Fibroblast of lung (primary cell): ENCODE measurements around the gene PTPN5. TPM values are rescaled to one million over a fixed set of nuclear protein-coding genes. Genes with fewer than 3 reads are reported as not detected.

Source experiments
- DNase-seq, 2 donors: peaks; one replicate each; pipeline versions ENCODE4 v3.0.0 to v3.0.0-alpha.2; 2010; ENCODE audit warnings: low read depth in 2 of 2
- H2AFZ ChIP-seq: 2 replicates; pipeline ENCODE4 v1.5.1; 2012; ENCODE audit warnings: low read length, control low read depth, inconsistent platforms
- H3K27ac ChIP-seq: 2 replicates; pipeline ENCODE4 v1.5.1; 2011; ENCODE audit warnings: low read length, control low read depth; ENCODE audit not compliant: insufficient read depth
- H3K27me3 ChIP-seq: 2 replicates; pipeline ENCODE4 v1.5.1; 2011; ENCODE audit warnings: mild to moderate bottlenecking, low read length; ENCODE audit not compliant: control insufficient read depth, insufficient read depth
- H3K36me3 ChIP-seq: 2 replicates; pipeline ENCODE4 v1.5.1; 2011; ENCODE audit warnings: low read length; ENCODE audit not compliant: control insufficient read depth, insufficient read depth
- H3K4me1 ChIP-seq: 2 replicates; pipeline ENCODE4 v1.5.1; 2011; ENCODE audit warnings: low read length; ENCODE audit not compliant: control insufficient read depth, insufficient read depth; ENCODE audit errors: extremely low read depth
- H3K4me2 ChIP-seq: 2 replicates; pipeline ENCODE4 v1.5.1; 2011; ENCODE audit warnings: low read length, control low read depth; ENCODE audit not compliant: insufficient read depth; ENCODE audit errors: extremely low read depth
- H3K4me3 ChIP-seq, 4 experiments: fragments of 200-600 bp in 1 of 4; sonication (generic) in 1 of 4; replicated peaks in 1 of 4; 2 replicates each; pipeline ENCODE4 v1.5.1; 2011 to 2016; ENCODE audit warnings: low read length in 4 of 4, low read depth in 3 of 4, mild to moderate bottlenecking in 3 of 4, control low read depth in 2 of 4, inconsistent platforms in 1 of 4, mixed read lengths in 1 of 4; ENCODE audit not compliant: insufficient read depth in 1 of 4; ENCODE audit errors: control extremely low read depth in 1 of 4
- H3K79me2 ChIP-seq: 2 replicates; pipeline ENCODE4 v1.5.1; 2012; ENCODE audit warnings: mild to moderate bottlenecking, low read length, inconsistent platforms; ENCODE audit not compliant: control insufficient read depth, insufficient read depth
- H3K9ac ChIP-seq: 2 replicates; pipeline ENCODE4 v1.5.1; 2011; ENCODE audit warnings: mild to moderate bottlenecking, low read length, control low read depth; ENCODE audit not compliant: insufficient read depth
- H3K9me3 ChIP-seq: 2 replicates; pipeline ENCODE4 v1.5.1; 2012; ENCODE audit warnings: low read depth, low read length; ENCODE audit not compliant: control insufficient read depth, insufficient read depth
- H4K20me1 ChIP-seq: 2 replicates; pipeline ENCODE4 v1.5.1; 2011; ENCODE audit warnings: low read length; ENCODE audit not compliant: control insufficient read depth, insufficient read depth; ENCODE audit errors: extremely low read depth
- EZH2 ChIP-seq: IDR thresholded peaks from 2 replicates; pipeline ENCODE4 v1.5.1; 2012; ENCODE audit warnings: low read length, control low read depth, mild to moderate bottlenecking; ENCODE audit errors: missing control alignments
- polyA plus RNA-seq, 2 donors: library from polyadenylated mRNA; depleted of rRNA in 1 of 2; stranded (reverse) in 1 of 2; unstranded in 1 of 2; fragments of >200 nt; gene quantifications; 2 replicates each; pipeline ENCODE4 v1.2.1, GENCODE V29; 2011 to 2012; ENCODE audit warnings: missing spikeins in 1 of 2
- total RNA-seq: library from RNA; depleted of rRNA; stranded (reverse); fragments of >200 nt; gene quantifications from 2 replicates; pipeline ENCODE4 v1.2.1, GENCODE V29; 2014
- TF ChIP-seq, protein P1 (sequence below), 2 donors: IDR thresholded peaks in 1 of 2; conservative IDR thresholded peaks in 1 of 2; 1 replicate in 1 of 2; 2 replicates in 1 of 2; pipeline ENCODE4 v1.5.1; 2011 to 2012; ENCODE audit warnings: low read length in 2 of 2, control low read depth in 1 of 2, inconsistent platforms in 1 of 2, low read depth in 1 of 2, mild to moderate bottlenecking in 1 of 2

PTPN5 gene
- total and polyA plus RNA-seq, 2 donors (not counting 1 experiment from before 2014, with no cell fraction given): not detected

DNA sequence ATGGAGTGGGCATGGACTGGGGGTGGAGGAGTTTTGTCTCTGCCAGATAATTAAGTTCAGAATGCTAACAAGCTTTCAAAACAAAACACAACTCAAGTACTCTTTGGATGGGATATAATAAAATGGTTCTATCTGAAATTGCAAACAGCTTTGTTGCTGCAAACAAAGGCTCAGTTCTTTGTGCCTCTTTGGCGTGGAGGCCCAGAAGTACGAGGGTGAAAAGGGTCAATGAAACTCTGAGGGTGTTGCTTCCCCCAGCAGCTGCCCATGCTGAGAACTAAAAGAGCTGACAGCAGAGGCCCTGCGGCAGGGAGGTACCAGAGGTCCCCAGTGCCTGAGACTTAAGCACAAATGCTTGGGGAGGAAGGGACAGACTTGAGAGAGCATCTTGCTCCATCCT lies 39.1 kb downstream of the PTPN5 start:
- no peak overlapping the region for H2AFZ ChIP-seq
- DNase-seq: no peak
- no peak overlapping the region for H3K4me3 ChIP-seq
- no peak overlapping the region for H3K27ac ChIP-seq
- H3K9me3 ChIP-seq: no peaks in the 10 kb centered on the region
- no peak overlapping the region for H3K4me2 ChIP-seq
- no peak for TF ChIP-seq EZH2
- TF ChIP-seq, protein P1, sequence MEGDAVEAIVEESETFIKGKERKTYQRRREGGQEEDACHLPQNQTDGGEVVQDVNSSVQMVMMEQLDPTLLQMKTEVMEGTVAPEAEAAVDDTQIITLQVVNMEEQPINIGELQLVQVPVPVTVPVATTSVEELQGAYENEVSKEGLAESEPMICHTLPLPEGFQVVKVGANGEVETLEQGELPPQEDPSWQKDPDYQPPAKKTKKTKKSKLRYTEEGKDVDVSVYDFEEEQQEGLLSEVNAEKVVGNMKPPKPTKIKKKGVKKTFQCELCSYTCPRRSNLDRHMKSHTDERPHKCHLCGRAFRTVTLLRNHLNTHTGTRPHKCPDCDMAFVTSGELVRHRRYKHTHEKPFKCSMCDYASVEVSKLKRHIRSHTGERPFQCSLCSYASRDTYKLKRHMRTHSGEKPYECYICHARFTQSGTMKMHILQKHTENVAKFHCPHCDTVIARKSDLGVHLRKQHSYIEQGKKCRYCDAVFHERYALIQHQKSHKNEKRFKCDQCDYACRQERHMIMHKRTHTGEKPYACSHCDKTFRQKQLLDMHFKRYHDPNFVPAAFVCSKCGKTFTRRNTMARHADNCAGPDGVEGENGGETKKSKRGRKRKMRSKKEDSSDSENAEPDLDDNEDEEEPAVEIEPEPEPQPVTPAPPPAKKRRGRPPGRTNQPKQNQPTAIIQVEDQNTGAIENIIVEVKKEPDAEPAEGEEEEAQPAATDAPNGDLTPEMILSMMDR (conservative IDR thresholded peaks at IDR 0.05 in 1 of 2, IDR thresholded peaks at IDR 0.05 in 1 of 2; ENCODE audit: low read depth in 1 of 2, low read length in 2 of 2): no peak
- H3K9ac ChIP-seq: no peak overlapping the region
- no peaks in the 10 kb centered on the region for H3K36me3 ChIP-seq
- peaks cover 5% of the 10 kb centered on the region for H3K4me1 ChIP-seq
- H3K27me3 ChIP-seq: no peaks in the 10 kb centered on the region
- H3K79me2 ChIP-seq: no peaks in the 10 kb centered on the region
- H4K20me1 ChIP-seq: no peaks in the 10 kb centered on the region

DNA sequence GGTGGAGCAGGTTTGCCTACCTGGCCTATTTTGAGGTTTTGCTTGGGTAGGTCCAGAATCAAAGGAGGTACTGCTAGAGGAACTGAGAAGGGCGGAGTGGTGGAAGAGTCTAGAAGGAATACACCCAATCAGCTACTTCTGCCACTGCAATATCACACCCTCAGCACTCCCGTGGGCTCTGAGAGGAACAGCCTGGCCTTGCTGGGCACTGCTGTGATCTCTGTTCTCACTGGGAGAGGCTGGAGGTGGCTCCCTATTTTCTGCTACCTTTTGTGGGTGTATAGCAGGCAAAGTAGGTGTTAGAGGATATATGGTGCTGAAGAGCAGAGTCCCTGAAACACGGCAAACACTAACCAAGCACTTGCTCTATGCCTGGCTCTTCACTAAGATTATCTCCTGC lies 40.7 kb downstream of the PTPN5 start:
- TF ChIP-seq EZH2: no peak
- TF ChIP-seq, protein P1 (conservative IDR thresholded peaks at IDR 0.05 in 1 of 2, IDR thresholded peaks at IDR 0.05 in 1 of 2; ENCODE audit: low read depth in 1 of 2, low read length in 2 of 2): no peak
- Histone ChIP-seq H3K79me2 (no peaks in the 10 kb centered on the region), H3K9ac (no peak overlapping the region), H2AFZ (no peak overlapping the region), H3K4me3 (no peak overlapping the region), H3K27ac (no peak overlapping the region), H3K36me3 (no peaks in the 10 kb centered on the region), H3K4me1 (peaks cover 5% of the 10 kb centered on the region), H3K4me2 (no peak overlapping the region), H3K9me3 (no peaks in the 10 kb centered on the region), H4K20me1 (no peaks in the 10 kb centered on the region), H3K27me3 (no peaks in the 10 kb centered on the region)
- DNase-seq: no peak

DNA sequence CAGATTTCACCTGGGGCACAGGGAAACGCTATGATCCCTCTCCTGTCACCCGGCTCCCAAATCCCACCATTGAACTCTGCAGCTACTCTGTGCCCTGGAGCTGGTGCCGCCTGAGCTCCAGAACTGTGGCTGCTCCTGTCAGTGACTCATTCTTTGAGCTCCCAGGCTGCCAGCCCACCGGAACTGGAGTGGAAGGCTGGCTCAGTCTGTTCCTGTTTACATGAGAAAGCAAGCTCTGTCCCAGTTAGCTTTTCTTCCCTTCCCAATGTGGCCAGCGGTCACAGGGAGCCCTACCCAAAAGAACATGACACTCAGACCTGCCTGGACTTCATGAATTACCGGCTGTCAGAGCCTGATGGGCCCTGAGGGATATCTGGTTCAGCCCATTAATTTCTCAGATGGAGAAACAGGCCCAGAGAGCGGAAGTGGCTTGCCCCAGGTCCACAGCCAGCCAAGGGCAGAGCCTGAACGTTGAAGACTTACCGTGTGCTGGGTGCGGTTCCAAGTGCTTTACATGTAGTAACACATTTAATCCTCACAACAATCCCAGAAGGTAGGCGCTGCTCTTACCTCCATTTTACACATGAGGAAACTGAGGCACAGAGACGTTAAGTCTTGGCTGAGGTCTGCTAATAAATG lies 41.8 kb downstream of the PTPN5 start:
- Histone ChIP-seq H3K27me3 (no peaks in the 10 kb centered on the region), H3K4me2 (peak overlapping the region; percentile 35), H2AFZ (peak overlapping the region; percentile 87), H3K36me3 (no peaks in the 10 kb centered on the region), H4K20me1 (no peaks in the 10 kb centered on the region), H3K4me3 (no peak overlapping the region), H3K9me3 (no peaks in the 10 kb centered on the region), H3K79me2 (no peaks in the 10 kb centered on the region), H3K4me1 (peaks cover 5% of the 10 kb centered on the region), H3K9ac (no peak overlapping the region), H3K27ac (no peak overlapping the region)
- peak; percentile 61 to 80 for DNase-seq
- no peak for TF ChIP-seq EZH2
- TF ChIP-seq, protein P1 (conservative IDR thresholded peaks at IDR 0.05 in 1 of 2, IDR thresholded peaks at IDR 0.05 in 1 of 2; ENCODE audit: low read depth in 1 of 2, low read length in 2 of 2): no peak
